K562 (cell line): ENCODE results near the gene CHRNA9. TPM values are rescaled to one million over a fixed set of nuclear protein-coding genes. Genes with fewer than 3 reads are reported as not detected.

Experiments used
- BHLHE40 ChIP-seq: IDR thresholded peaks from 2 replicates; pipeline ENCODE4 v1.6.1; 2011; ENCODE audit warnings: low read length, improper control_type of control experiment
- CAMTA2 ChIP-seq: fragments of 250-450 bp; sonication (Bioruptor Pico); conservative IDR thresholded peaks from 2 replicates; pipeline ENCODE4 v1.5.1; 2022
- CBX1 ChIP-seq: sonication (generic); IDR thresholded peaks from 2 replicates; pipeline ENCODE4 v1.6.1; 2016; ENCODE audit warnings: antibody characterized with exemption, low read depth, mild to moderate bottlenecking
- CXXC5 ChIP-seq: fragments of 250-450 bp; sonication (Bioruptor Pico); IDR thresholded peaks from 2 replicates; pipeline ENCODE4 v1.8.0; 2022; ENCODE audit warnings: inconsistent platforms, mild to moderate bottlenecking, moderate library complexity
- DMBX1 ChIP-seq: fragments of 250-450 bp; sonication (Bioruptor Pico); IDR thresholded peaks from 2 replicates; pipeline ENCODE4 v1.8.0; 2022; ENCODE audit warnings: inconsistent platforms, mild to moderate bottlenecking, moderate library complexity, borderline replicate concordance
- ELF2 ChIP-seq: fragments of 250-450 bp; sonication (Bioruptor Pico); IDR thresholded peaks from 2 replicates; pipeline ENCODE4 v1.5.0; 2021; ENCODE audit warnings: mild to moderate bottlenecking
- EP300 ChIP-seq: IDR thresholded peaks from 2 replicates; pipeline ENCODE4 v1.6.1; 2012; ENCODE audit warnings: low read length, improper control_type of control experiment
- RBM17 ChIP-seq: fragments of 200-400 bp; formaldehyde crosslinking; IDR thresholded peaks from 2 replicates; pipeline ENCODE4 v1.6.1; 2017; ENCODE audit warnings: low read depth, mild to moderate bottlenecking, low read length, borderline replicate concordance
- TAF9B ChIP-seq: fragments of 450-650 bp; IDR thresholded peaks from 2 replicates; pipeline ENCODE4 v1.6.1; 2018; ENCODE audit warnings: mild to moderate bottlenecking; ENCODE audit not compliant: partially characterized antibody
- TCF7 ChIP-seq: sonication (generic); IDR thresholded peaks from 2 replicates; pipeline ENCODE4 v1.6.1; 2016; ENCODE audit warnings: antibody characterized with exemption, borderline replicate concordance
- polyA plus RNA-seq, 8 experiments: library from polyadenylated mRNA; depleted of rRNA in 4 of 8; stranded (reverse) in 5 of 8; unstranded in 3 of 8; fragments of >200 nt; fragmentation: Nextera tagmentation in 2 of 8; fragmentation: Illumina TruSeq in 1 of 8; extraction: Ambion mirVana in 2 of 8; extraction: Trizol in 1 of 8; gene quantifications; 2 replicates each; pipeline versions ENCODE4 v1.2.1 to v1.2.3, GENCODE V29; 2011 to 2014; ENCODE audit warnings: inconsistent platforms in 1 of 8, missing spikeins in 1 of 8
- total RNA-seq, 7 experiments: library from RNA; depleted of rRNA in 6 of 7; stranded (reverse); fragments of >200 nt in 6 of 7; fragmentation: Illumina TruSeq in 2 of 7; extraction: Trizol in 2 of 7; gene quantifications; 2 replicates each; pipeline versions ENCODE4 v1.2.1 to v1.2.3, GENCODE V29; 2011 to 2021; ENCODE audit warnings: low replicate concordance in 1 of 7
- TF ChIP-seq, protein P1 (sequence below): IDR thresholded peaks from 2 replicates; pipeline ENCODE4 v1.6.1; 2014; ENCODE audit warnings: antibody characterized with exemption
- TF ChIP-seq, protein P2 (sequence below): fragments of 250-450 bp; sonication (Bioruptor Pico); IDR thresholded peaks from 2 replicates; pipeline ENCODE4 v1.5.0; 2021; ENCODE audit warnings: mild to moderate bottlenecking, borderline replicate concordance
- TF ChIP-seq, protein P3 (sequence below): fragments of 450-650 bp; IDR thresholded peaks from 2 replicates; pipeline ENCODE4 v1.6.1; 2017; ENCODE audit warnings: antibody characterized with exemption, mild to moderate bottlenecking
- TF ChIP-seq, protein P4 (sequence below): sonication (generic); formaldehyde crosslinking; IDR thresholded peaks from 2 replicates; pipeline ENCODE4 v1.8.0; 2022; ENCODE audit warnings: mild to moderate bottlenecking, missing genetic modification reagents
- TF ChIP-seq, protein P5 (sequence below): sonication (generic); formaldehyde crosslinking; IDR thresholded peaks from 2 replicates; pipeline ENCODE4 v1.9.0; 2022; ENCODE audit warnings: mild to moderate bottlenecking, missing genetic modification reagents

Gene CHRNA9
- total and polyA plus RNA-seq, 9 of the 15 experiments (the other 6 are each of a cell fraction or from before 2014, with no cell fraction given): not detected

DNA sequence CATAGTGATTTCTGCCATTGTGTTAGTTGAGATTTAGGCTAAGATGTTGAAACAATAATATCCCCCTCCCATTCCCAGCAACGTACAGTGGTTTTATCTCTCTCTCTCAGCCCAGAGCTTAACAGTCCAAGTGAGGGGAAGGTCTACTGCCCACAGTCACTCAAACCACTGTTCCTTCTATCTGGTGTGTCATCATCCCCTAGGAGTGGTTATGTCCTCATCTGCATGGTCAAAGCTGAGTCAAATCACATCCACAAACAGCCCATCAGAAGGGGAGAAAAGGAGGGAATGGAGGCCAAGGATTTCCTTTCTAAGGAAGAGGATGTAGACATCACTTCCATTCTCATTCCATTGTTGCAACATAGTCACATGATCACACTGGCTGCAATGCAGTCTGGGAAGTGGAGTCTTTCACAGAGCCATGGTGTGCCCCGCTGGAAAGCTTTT lies 42.8 kb upstream of the CHRNA9 start (continued):
- TF ChIP-seq, protein P1, sequence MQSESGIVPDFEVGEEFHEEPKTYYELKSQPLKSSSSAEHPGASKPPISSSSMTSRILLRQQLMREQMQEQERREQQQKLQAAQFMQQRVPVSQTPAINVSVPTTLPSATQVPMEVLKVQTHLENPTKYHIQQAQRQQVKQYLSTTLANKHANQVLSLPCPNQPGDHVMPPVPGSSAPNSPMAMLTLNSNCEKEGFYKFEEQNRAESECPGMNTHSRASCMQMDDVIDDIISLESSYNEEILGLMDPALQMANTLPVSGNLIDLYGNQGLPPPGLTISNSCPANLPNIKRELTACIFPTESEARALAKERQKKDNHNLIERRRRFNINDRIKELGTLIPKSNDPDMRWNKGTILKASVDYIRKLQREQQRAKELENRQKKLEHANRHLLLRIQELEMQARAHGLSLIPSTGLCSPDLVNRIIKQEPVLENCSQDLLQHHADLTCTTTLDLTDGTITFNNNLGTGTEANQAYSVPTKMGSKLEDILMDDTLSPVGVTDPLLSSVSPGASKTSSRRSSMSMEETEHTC: peak; percentile 77; the same call in 1 of the 2 replicates
- TF ChIP-seq, protein P2, sequence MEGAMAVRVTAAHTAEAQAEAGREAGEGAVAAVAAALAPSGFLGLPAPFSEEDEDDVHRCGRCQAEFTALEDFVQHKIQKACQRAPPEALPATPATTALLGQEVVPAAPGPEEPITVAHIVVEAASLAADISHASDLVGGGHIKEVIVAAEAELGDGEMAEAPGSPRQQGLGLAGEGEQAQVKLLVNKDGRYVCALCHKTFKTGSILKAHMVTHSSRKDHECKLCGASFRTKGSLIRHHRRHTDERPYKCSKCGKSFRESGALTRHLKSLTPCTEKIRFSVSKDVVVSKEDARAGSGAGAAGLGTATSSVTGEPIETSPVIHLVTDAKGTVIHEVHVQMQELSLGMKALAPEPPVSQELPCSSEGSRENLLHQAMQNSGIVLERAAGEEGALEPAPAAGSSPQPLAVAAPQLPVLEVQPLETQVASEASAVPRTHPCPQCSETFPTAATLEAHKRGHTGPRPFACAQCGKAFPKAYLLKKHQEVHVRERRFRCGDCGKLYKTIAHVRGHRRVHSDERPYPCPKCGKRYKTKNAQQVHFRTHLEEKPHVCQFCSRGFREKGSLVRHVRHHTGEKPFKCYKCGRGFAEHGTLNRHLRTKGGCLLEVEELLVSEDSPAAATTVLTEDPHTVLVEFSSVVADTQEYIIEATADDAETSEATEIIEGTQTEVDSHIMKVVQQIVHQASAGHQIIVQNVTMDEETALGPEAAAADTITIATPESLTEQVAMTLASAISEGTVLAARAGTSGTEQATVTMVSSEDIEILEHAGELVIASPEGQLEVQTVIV: no peak
- TF ChIP-seq EP300: peak; percentile 81
- TF ChIP-seq DMBX1 (CRISPR knock-in tag): peak; percentile 59; the same call in 1 of the 2 replicates
- TF ChIP-seq CAMTA2 (CRISPR knock-in tag): no peak
- TF ChIP-seq TAF9B: peak; percentile 50
- TF ChIP-seq, protein P3, sequence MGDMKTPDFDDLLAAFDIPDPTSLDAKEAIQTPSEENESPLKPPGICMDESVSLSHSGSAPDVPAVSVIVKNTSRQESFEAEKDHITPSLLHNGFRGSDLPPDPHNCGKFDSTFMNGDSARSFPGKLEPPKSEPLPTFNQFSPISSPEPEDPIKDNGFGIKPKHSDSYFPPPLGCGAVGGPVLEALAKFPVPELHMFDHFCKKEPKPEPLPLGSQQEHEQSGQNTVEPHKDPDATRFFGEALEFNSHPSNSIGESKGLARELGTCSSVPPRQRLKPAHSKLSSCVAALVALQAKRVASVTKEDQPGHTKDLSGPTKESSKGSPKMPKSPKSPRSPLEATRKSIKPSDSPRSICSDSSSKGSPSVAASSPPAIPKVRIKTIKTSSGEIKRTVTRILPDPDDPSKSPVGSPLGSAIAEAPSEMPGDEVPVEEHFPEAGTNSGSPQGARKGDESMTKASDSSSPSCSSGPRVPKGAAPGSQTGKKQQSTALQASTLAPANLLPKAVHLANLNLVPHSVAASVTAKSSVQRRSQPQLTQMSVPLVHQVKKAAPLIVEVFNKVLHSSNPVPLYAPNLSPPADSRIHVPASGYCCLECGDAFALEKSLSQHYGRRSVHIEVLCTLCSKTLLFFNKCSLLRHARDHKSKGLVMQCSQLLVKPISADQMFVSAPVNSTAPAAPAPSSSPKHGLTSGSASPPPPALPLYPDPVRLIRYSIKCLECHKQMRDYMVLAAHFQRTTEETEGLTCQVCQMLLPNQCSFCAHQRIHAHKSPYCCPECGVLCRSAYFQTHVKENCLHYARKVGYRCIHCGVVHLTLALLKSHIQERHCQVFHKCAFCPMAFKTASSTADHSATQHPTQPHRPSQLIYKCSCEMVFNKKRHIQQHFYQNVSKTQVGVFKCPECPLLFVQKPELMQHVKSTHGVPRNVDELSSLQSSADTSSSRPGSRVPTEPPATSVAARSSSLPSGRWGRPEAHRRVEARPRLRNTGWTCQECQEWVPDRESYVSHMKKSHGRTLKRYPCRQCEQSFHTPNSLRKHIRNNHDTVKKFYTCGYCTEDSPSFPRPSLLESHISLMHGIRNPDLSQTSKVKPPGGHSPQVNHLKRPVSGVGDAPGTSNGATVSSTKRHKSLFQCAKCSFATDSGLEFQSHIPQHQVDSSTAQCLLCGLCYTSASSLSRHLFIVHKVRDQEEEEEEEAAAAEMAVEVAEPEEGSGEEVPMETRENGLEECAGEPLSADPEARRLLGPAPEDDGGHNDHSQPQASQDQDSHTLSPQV: 0 out of 2 replicates have a peak, but pooled peaks have one; percentile 47
- TF ChIP-seq CXXC5 (CRISPR knock-in tag): peak; percentile 63
- TF ChIP-seq ELF2 (CRISPR knock-in tag): peak; percentile 54; the same call in 1 of the 2 replicates
- TF ChIP-seq TCF7: no peak
- TF ChIP-seq RBM17: no peak
- TF ChIP-seq BHLHE40: peak; percentile 46
- TF ChIP-seq CBX1: no peak
- TF ChIP-seq, protein P4, sequence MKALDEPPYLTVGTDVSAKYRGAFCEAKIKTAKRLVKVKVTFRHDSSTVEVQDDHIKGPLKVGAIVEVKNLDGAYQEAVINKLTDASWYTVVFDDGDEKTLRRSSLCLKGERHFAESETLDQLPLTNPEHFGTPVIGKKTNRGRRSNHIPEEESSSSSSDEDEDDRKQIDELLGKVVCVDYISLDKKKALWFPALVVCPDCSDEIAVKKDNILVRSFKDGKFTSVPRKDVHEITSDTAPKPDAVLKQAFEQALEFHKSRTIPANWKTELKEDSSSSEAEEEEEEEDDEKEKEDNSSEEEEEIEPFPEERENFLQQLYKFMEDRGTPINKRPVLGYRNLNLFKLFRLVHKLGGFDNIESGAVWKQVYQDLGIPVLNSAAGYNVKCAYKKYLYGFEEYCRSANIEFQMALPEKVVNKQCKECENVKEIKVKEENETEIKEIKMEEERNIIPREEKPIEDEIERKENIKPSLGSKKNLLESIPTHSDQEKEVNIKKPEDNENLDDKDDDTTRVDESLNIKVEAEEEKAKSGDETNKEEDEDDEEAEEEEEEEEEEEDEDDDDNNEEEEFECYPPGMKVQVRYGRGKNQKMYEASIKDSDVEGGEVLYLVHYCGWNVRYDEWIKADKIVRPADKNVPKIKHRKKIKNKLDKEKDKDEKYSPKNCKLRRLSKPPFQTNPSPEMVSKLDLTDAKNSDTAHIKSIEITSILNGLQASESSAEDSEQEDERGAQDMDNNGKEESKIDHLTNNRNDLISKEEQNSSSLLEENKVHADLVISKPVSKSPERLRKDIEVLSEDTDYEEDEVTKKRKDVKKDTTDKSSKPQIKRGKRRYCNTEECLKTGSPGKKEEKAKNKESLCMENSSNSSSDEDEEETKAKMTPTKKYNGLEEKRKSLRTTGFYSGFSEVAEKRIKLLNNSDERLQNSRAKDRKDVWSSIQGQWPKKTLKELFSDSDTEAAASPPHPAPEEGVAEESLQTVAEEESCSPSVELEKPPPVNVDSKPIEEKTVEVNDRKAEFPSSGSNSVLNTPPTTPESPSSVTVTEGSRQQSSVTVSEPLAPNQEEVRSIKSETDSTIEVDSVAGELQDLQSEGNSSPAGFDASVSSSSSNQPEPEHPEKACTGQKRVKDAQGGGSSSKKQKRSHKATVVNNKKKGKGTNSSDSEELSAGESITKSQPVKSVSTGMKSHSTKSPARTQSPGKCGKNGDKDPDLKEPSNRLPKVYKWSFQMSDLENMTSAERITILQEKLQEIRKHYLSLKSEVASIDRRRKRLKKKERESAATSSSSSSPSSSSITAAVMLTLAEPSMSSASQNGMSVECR (CRISPR knock-in tag): no peak
- TF ChIP-seq, protein P5, sequence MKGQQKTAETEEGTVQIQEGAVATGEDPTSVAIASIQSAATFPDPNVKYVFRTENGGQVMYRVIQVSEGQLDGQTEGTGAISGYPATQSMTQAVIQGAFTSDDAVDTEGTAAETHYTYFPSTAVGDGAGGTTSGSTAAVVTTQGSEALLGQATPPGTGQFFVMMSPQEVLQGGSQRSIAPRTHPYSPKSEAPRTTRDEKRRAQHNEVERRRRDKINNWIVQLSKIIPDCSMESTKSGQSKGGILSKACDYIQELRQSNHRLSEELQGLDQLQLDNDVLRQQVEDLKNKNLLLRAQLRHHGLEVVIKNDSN (CRISPR knock-in tag): peak; percentile 96
